ENCODE results near the gene CDK18.

- no peak for TF ChIP-seq POLR2A (IDR thresholded peaks at IDR 0.05)
- no peak for TF ChIP-seq CTCF (IDR thresholded peaks at IDR 0.05)
Observed at GRCh38 chr1:205508227-205508714, 3.8 kb downstream of the CDK18 start.
